ENCODE results near the gene KCND3.

DNA sequence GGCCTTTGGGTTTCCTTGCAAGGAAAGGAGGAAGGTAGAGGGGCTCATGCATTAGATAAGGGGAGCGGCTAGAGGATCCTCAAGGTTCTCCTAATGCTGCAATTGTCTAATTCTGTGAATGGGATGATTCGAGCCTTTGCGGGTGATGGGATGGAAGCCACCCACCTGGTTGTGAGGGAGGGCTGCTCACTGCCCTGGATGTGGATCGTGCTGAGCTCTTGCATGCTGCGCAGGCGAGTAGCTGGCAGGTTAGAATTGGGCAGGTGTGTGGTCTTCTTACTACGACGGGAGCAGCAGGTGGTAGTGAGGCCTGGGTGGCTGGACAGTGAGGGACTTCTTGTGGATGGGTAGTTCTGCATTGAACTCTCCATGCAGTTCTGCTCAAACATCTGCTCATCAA lies 212.6 kb downstream of the KCND3 start:
- TF ChIP-seq, protein P1, sequence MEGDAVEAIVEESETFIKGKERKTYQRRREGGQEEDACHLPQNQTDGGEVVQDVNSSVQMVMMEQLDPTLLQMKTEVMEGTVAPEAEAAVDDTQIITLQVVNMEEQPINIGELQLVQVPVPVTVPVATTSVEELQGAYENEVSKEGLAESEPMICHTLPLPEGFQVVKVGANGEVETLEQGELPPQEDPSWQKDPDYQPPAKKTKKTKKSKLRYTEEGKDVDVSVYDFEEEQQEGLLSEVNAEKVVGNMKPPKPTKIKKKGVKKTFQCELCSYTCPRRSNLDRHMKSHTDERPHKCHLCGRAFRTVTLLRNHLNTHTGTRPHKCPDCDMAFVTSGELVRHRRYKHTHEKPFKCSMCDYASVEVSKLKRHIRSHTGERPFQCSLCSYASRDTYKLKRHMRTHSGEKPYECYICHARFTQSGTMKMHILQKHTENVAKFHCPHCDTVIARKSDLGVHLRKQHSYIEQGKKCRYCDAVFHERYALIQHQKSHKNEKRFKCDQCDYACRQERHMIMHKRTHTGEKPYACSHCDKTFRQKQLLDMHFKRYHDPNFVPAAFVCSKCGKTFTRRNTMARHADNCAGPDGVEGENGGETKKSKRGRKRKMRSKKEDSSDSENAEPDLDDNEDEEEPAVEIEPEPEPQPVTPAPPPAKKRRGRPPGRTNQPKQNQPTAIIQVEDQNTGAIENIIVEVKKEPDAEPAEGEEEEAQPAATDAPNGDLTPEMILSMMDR (IDR thresholded peaks at IDR 0.05) = no peak
- no peak for TF ChIP-seq EP300 (IDR thresholded peaks at IDR 0.05; ENCODE audit: low read depth)
